GM18517 (cell line): ENCODE results near the gene CEP68.

Experiments used
- ATAC-seq: cut with Tn5 transposase; IDR thresholded peaks from one replicate; pipeline ENCODE4 v1.9.1; 2021; ENCODE audit warnings: mild to moderate bottlenecking, moderate library complexity; ENCODE audit not compliant: unreplicated experiment

CEP68 gene

DNA sequence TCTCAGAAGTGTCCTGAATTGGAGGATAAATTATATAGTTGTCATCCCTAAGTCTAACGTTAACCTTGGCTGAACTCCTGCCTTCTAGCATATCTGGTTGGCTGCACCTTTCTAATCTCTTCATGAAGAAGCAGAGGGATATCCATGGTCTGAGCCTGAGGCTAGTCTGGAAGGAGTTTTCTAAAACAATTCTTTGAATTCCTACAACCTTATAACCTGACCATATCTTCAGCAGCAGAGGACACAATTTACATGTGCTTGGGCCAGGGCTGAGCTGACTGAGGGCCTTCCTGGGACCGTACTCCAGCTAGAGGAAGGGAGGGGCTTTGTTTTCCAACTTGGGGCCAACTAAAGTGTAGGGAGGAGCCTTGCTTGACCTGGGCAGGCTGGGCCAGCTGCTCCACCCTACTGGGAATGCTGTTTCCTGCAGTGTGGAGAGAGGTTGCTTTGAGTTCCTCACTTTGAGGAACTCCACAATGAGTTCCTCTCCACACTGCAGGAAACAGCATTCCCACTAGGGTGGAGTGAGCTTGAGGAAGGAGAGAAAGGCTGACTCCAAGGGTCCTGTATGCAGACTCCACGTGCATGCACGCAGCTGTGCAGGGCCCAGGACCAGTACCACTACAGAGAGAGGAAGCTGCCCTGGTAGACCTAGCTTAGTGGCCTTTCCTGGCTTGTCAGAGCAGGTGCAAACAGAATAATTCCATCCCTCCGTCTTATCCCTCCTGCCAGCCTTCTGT lies 19.6 kb downstream of the CEP68 start:
- ATAC-seq = no peak

- no peak for ATAC-seq
Observed at GRCh38 chr2:65076345-65076710, 20.1 kb downstream of the CEP68 start.

GRCh38 chr2:65077898-65078297 lies 21.7 kb downstream of the CEP68 start:
- no peak for ATAC-seq

- ATAC-seq = no peak
Observed at GRCh38 chr2:65079017-65079416, 22.8 kb downstream of the CEP68 start.

DNA sequence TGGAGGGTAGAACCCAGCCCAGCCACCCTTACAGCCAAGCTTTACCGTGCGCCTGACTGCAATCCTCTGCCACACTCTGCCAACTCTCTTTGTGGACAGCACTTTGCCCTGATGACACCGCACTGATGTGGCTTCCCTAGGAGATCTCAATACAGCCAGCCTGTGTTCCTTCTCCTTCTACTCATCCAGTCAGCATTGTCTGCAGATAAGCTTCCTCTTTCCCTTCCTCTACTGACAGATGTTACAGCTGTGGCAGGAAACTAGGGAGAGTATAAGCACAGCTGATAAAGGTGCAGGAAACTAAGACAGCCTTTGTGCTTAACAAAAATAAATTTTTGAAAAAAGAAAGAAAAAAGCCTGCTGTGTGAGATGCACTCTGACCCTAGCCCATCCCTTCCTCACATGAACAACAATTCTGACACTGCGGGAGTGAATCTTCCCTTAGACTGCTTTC lies 25.0 kb downstream of the CEP68 start:
- ATAC-seq = no peak

GRCh38 chr2:65085148-65085547 lies 28.9 kb downstream of the CEP68 start:
- ATAC-seq = no peak

GRCh38 chr2:65092791-65093190 lies 36.6 kb downstream of the CEP68 start:
- ATAC-seq = no peak

GRCh38 chr2:65093211-65093610 lies 37.0 kb downstream of the CEP68 start:
- ATAC-seq = no peak

DNA sequence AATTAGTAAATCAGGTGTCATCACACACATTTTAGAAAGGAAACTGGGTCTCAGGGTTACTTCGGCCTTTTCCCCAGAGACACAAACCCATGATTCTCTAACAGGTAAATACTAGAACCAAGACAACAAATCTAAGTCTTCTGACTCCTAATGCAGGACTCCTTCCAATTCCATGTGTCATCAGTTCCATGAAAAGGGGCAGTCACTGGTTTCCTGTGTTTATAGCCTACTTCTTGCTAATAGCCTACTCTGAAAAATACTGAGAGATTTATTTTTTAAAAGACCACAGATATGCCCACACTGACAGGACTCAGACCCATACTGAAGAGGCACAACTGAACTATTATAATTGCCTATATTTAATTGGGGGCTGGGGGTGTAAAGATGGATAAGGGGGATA lies 40.7 kb downstream of the CEP68 start:
- ATAC-seq = no peak

GRCh38 chr2:65097844-65098243 lies 41.6 kb downstream of the CEP68 start:
- ATAC-seq = no peak

DNA sequence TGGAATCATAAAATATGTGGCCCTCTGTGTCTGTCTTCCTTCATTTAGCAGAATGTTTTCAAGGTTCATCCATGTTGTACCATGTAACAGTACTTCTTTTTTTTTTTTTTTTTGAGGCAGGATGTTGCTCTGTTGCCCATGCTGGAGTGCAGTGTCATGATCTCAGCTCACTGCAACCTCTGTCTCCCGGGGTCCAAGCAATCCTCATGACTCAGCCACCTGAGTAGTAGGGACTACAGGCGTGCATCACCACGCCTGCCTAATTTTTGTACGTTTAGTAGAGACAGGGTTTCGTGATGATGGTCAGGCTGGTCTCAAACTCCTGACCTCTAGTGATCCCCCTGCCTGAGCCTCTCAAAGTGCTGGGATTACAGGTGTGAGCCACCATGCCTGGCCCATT lies 42.5 kb downstream of the CEP68 start:
- no peak for ATAC-seq

DNA sequence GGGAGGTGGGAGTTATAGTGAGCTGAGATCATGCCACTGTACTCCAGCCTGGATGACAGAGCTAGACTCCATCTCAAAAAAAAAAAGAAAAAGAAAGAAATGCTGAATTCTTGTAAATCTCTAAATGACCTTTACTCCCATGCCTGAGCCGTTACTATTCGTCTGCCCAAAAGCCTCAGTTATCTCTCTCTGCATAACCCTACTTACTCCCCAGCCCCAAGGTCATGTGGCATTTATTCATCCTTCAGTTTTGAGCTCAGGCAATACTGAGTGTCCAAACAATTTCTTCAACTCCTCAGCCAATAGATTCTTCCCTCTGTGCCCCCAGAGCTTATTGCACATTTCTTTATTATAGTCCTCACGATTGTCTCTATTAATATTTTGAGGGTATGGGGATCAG lies 44.9 kb downstream of the CEP68 start:
- ATAC-seq = no peak

DNA sequence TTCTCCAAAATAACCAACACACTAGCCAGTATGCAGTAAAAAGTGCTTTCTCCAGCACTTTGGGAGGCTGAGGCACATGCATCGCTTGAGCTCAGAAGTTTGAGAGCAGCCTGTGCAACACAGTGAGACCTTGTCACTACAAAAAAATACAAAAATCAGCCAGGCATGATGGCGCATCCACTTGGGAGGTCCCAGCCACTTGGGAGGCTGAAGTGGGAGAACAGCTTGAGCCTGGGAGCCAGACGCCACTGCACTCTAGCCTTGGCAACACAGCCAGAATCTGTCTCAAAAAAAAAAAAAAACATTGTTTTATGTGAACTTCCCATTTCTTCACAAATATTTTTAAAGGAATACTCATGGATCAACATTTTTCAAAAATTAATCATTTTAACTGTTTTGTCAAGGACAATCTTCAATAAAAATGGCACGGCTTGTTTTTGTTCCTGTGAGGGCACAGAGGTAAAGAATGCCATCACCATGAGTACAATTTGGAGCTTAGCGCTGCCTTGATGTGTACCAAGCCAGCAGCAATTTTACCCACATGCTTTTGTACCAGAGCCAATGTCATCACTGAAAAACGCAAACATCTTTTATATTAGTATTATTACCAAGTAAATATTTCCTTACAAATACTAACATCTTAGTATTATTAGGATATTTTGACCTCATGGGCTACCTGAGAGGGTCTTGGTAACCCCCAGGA lies 46.9 kb downstream of the CEP68 start:
- ATAC-seq = no peak

- no peak for ATAC-seq
Observed at GRCh38 chr2:65107530-65107929, 51.3 kb downstream of the CEP68 start.

GRCh38 chr2:65108780-65109179 lies 52.6 kb downstream of the CEP68 start:
- no peak for ATAC-seq

DNA sequence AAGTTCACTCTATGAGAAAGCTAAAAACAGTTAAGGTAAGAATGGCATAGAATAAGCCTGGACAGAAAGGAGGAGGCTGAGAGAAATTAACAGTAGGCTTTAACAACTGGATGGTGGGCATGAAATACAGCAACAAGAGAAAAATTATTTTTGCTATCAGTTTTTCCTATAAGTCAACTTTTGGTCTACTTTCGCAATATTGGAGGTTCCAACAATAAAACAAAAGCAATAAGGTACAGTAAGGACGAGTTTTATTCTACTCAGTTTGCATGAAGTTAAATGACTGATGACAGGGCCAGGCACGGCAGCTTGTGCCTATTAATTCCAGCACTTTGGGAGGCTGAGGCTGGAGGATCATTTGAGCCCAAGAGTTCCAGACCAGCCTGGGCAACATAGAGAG lies 56.4 kb downstream of the CEP68 start:
- no peak for ATAC-seq

- ATAC-seq = no peak
Observed at GRCh38 chr2:65113229-65113628, 57.0 kb downstream of the CEP68 start.

DNA sequence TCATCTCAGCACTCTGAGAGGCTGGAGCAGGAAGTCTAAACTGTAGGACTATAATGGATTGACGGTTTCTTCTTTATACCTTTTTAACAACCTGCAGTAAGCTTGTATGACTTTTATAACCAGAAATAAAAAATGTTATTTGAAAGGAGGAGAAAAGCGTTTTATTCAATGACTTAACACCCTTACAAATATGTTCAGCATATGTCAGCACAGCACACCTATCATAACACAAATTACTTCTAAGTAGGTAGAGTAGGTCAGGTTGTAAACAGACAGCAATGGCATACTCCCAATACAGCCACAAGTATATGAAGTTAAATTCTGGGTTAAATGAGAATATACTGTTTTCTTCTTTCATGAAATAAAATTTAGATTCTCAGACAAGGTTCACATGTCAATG lies 57.6 kb downstream of the CEP68 start:
- no peak for ATAC-seq

DNA sequence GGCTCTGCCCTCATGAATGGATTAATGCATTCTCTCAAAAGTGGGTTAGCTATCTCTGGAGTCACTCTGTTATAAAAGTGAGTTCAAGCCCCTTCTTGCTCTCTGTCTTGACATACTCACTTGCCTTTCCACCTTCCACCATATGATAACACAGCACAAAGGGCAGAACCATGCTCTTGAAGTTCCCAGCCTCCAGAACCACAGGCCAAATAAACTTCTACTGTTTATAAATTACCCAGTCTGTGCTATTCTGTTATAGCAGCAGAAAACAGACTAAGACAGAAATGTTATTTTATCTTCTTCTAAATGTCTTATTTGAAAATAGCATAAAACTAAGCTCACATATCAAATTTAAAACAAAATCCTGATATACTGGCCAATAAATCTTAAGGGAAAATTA lies 58.7 kb downstream of the CEP68 start:
- no peak for ATAC-seq

DNA sequence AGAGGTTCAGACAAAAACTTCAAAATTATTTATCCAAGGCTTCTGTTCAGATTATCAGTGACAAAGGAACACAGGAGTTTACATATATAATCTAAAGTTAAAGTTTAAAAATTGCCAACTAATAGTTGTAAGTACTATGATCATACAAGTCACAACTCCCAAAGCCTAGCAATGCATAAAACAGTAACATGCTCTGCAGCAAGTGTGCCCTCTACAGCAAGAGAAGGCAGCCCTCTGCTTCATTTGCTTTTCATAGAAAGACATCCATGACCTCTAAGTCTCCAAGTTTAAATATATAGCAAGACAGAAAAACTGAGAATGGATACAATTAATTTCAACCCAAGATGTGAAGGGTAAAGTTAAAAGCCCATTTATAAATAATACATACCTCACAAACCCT lies 60.4 kb downstream of the CEP68 start:
- no peak for ATAC-seq

DNA sequence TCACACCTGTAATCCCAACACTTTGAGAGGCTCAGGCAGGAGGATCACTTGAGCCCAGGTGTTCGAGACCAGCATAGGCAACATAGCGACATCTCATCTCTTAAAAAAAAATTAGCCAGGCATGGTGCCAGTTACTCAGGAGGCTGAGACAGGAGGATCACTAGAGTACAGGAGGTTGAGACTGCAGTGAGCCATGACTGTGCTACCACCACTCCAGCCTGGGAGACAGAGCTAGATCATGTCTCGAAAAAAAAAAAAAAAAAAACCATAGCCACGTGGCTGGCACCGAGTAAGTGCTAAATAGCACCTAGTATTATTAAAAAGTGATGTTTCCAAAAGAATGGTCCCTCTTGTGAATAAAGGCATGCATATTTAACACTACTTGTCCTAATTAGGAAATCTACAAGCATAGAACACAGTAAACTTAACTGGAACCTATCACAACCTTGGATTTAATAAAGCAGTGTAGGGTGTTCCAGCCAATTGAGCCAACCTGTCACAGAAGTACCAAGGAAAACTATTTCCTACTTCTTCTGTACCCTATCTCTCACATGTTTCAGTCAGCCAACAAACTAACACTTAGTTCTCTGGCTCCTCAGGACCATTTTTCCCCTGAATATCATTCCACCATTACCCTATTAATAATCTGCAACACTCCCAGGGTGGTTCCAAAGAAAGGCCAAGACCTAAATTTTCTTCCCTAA lies 64.9 kb downstream of the CEP68 start:
- ATAC-seq = no peak

DNA sequence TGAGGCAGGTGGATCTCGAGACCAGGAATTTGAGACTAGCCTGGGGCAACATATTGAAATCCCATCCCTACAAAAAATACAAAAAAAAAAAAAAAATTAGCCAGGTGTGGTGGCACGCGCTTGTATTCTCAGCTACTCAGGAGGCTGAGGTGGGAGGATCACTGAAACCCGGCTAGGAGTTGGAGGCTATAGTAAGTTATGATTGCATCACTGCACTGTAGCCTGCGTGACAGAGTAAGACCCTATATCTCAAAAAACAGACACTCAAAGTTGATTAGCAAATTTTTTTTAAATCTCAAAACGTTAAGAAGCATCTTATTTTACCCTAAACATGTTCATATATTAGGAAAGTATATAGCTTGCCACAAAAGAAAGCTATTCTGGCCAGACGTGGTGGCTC lies 66.1 kb downstream of the CEP68 start:
- no peak for ATAC-seq
